DOHH2 (cell line): ENCODE data around the gene CDC37.

Experiments
- CTCF ChIP-seq: fragments of 200-600 bp; sonication (generic); IDR thresholded peaks from one replicate; pipeline ENCODE4 v1.5.1; 2014; ENCODE audit warnings: antibody characterized with exemption, mild to moderate bottlenecking, low read depth, low read length; ENCODE audit not compliant: poor library complexity, severe bottlenecking
- EZH2phosphoT487 ChIP-seq: fragments of 200-600 bp; sonication (generic); IDR thresholded peaks from 2 replicates; pipeline ENCODE4 v1.6.1; 2017; ENCODE audit warnings: borderline replicate concordance, mild to moderate bottlenecking, antibody characterized with exemption, low read length, moderate library complexity, mixed read lengths

DNA sequence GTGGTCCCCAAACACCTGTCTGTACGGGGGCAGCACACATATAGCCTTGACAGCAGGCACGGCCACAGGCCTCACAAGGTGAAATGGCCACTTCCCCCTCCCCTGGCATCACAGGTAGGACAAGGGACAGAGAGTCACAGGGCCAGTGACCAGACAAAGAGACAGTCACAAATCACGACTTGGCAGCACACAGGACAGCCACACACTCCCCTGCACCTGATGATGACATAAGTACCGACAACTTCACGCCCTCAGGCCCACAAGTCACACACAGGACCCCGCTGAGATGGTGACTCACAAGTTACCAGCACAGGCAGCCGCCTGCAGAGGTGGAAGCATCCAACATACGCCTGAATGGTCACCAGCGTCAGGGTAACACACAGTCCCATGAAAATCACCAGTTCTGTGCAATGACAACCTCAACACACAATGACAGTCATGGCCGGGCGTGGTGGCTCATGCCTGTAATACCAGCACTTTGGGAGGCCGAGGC is 39.5 kb downstream of the CDC37 start:
- TF ChIP-seq CTCF (no peak), EZH2phosphoT487 (no peak)
